Measurements from ENCODE around the gene WDR81. TPM values are rescaled to one million over a fixed set of nuclear protein-coding genes. Genes with fewer than 3 reads are reported as not detected.

Gene WDR81
- total and polyA plus RNA-seq, 2 donors (not counting 3 experiments of a cell fraction or from before 2014, with no cell fraction given) = 10.4 to 17.3 TPM

- intact Hi-C loops (cut with micrococcal nuclease) (loop anchor here (1.0 to 10.0 kb wide), 3 partner anchors 27 to 624 kb away; partner anchors contain the start of genes PITPNA, PRPF8, SGSM2 and TSR1), dilution Hi-C loops (cut with MboI; ENCODE audit: extremely low pct_ligation_motif_present, low sequenced_read_pairs) (no loop called here)
- Histone ChIP-seq H3K4me2 (ENCODE audit: insufficient read depth, low read length) (peak overlapping the region; percentile 70), H2AFZ (ENCODE audit: low read depth, low read length) (no peak overlapping the region), H3K27me3 (ENCODE audit: control insufficient read depth in 2 of 2, insufficient read depth in 2 of 2, low read length in 2 of 2) (no peaks in the 10 kb centered on the region), H3K9me3 (replicated peaks; ENCODE audit: control insufficient read depth, insufficient read depth, low read length) (no peaks in the 10 kb centered on the region), H3K9me1 (replicated peaks; ENCODE audit: control insufficient read depth, extremely low read depth, insufficient read depth, low read length) (no peaks in the 10 kb centered on the region), H3K4me1 (ENCODE audit: control insufficient read depth, extremely low read depth, insufficient read depth, low read length) (peaks cover 36% of the 10 kb centered on the region), H3K9ac (replicated peaks; ENCODE audit: extremely low read depth, insufficient read depth, low read length) (peak overlapping the region; percentile 15), H3K4me3 (replicated peaks in 1 of 3; ENCODE audit: insufficient read depth in 1 of 3, low read depth in 1 of 3, low read length in 3 of 3) (peak overlapping the region; percentile 51 to 61 (median 53)), H3K79me2 (ENCODE audit: control insufficient read depth, insufficient read depth, low read length) (peaks cover 40% of the 10 kb centered on the region), H4K20me1 (replicated peaks; ENCODE audit: control insufficient read depth, extremely low read depth, insufficient read depth, low read length) (no peaks in the 10 kb centered on the region), H3K27ac (ENCODE audit: insufficient read depth, low read depth, low read length) (no peak overlapping the region), H3K36me3 (ENCODE audit: control insufficient read depth in 2 of 2, extremely low read depth in 1 of 2, insufficient read depth in 2 of 2, low read length in 2 of 2) (peaks cover 19 to 20% of the 10 kb centered on the region in 2 experiments)
- TF ChIP-seq POLR2AphosphoS5 (IDR thresholded peaks at IDR 0.05; ENCODE audit: insufficient read depth, low read depth, low read length) (peak; percentile 8), EZH2 (IDR thresholded peaks at IDR 0.05; ENCODE audit: borderline replicate concordance, low read depth, low read length, severe bottlenecking) (no peak)
- FAIRE-seq (peak; percentile 50), DNase-seq (ENCODE audit: low read depth, low spot score) (peak; percentile 21)
- no TSS peak for BruUV-seq (replicated peaks)
- POLR2A ChIA-PET = no interaction called here
- CTCF ChIA-PET = no interaction called here
Measured at GRCh38 chr17:1710807-1711553, 13.5 kb upstream of the WDR81 start.

- no peak for DNase-seq (ENCODE audit: low read depth, low spot score)
Measured at GRCh38 chr17:1711804-1712203, 12.7 kb upstream of the WDR81 start.

More at GRCh38 chr17:1711804-1712203, 12.7 kb upstream of the WDR81 start:
- H3K79me2 ChIP-seq (ENCODE audit: control insufficient read depth, insufficient read depth, low read length) = peaks cover 41% of the 10 kb centered on the region
- no peak for FAIRE-seq
- CTCF ChIA-PET = no interaction called here
- H3K9me1 ChIP-seq (replicated peaks; ENCODE audit: control insufficient read depth, extremely low read depth, insufficient read depth, low read length) = no peaks in the 10 kb centered on the region
- dilution Hi-C loops (cut with MboI; ENCODE audit: extremely low pct_ligation_motif_present, low sequenced_read_pairs) (no loop called here), intact Hi-C loops (cut with micrococcal nuclease) (loop anchor here (10.0 kb wide), 2 partner anchors 147 to 623 kb away; partner anchors contain the start of genes PITPNA, SGSM2 and TSR1)
- peaks cover 36% of the 10 kb centered on the region for H3K4me1 ChIP-seq (ENCODE audit: control insufficient read depth, extremely low read depth, insufficient read depth, low read length)
- no peaks in the 10 kb centered on the region for H3K9me3 ChIP-seq (replicated peaks; ENCODE audit: control insufficient read depth, insufficient read depth, low read length)
- peaks cover 19 to 20% of the 10 kb centered on the region in 2 experiments for H3K36me3 ChIP-seq (ENCODE audit: control insufficient read depth in 2 of 2, extremely low read depth in 1 of 2, insufficient read depth in 2 of 2, low read length in 2 of 2)
- POLR2A ChIA-PET = no interaction called here
- no peak overlapping the region for H2AFZ ChIP-seq (ENCODE audit: low read depth, low read length)
- H3K4me2 ChIP-seq (ENCODE audit: insufficient read depth, low read length) = no peak overlapping the region
- no peaks in the 10 kb centered on the region for H4K20me1 ChIP-seq (replicated peaks; ENCODE audit: control insufficient read depth, extremely low read depth, insufficient read depth, low read length)
- no peaks in the 10 kb centered on the region for H3K27me3 ChIP-seq (ENCODE audit: control insufficient read depth in 2 of 2, insufficient read depth in 2 of 2, low read length in 2 of 2)
- TF ChIP-seq POLR2A (IDR thresholded peaks at IDR 0.05; ENCODE audit: low read depth, low read length) (no peak), FOS (IDR thresholded peaks at IDR 0.05; ENCODE audit: borderline replicate concordance, insufficient read depth, low read length) (no peak), JUN (IDR thresholded peaks at IDR 0.05; ENCODE audit: borderline replicate concordance, insufficient read depth, insufficient read length, low read depth) (no peak), MAX (IDR thresholded peaks at IDR 0.05; ENCODE audit: insufficient read depth, insufficient read length) (no peak), POLR2AphosphoS5 (IDR thresholded peaks at IDR 0.05; ENCODE audit: insufficient read depth, low read depth, low read length) (no peak), EZH2 (IDR thresholded peaks at IDR 0.05; ENCODE audit: borderline replicate concordance, low read depth, low read length, severe bottlenecking) (no peak), CTCF (IDR thresholded peaks at IDR 0.05; ENCODE audit: extremely low read depth in 1 of 2, insufficient read depth in 1 of 2, low read depth in 1 of 2, low read length in 2 of 2) (no peak)
- no peak overlapping the region for H3K4me3 ChIP-seq (replicated peaks in 1 of 3; ENCODE audit: insufficient read depth in 1 of 3, low read depth in 1 of 3, low read length in 3 of 3)
- H3K9ac ChIP-seq (replicated peaks; ENCODE audit: extremely low read depth, insufficient read depth, low read length) = no peak overlapping the region
- no TSS peak for BruUV-seq (replicated peaks)
- no peak overlapping the region for H3K27ac ChIP-seq (ENCODE audit: insufficient read depth, low read depth, low read length)

Measured in endothelial cell of umbilical vein (primary cell).